ENCODE data around the gene GPRC5C. TPM values are rescaled to one million over a fixed set of nuclear protein-coding genes. Genes with fewer than 3 reads are reported as not detected.

The GPRC5C gene
- total RNA-seq, 4 donors from 2014 or later: 11.3 to 27.2 (median 14.3) TPM

- WGBS, 2 donors (ENCODE audit: low coverage in 1 of 2): 76 to 100% methylated on average over 1 to 5 of the region's 7 CpGs
- no peaks in the 10 kb centered on the region for H3K9me3 ChIP-seq
- no peak for ATAC-seq
- no peaks in the 10 kb centered on the region for H3K36me3 ChIP-seq
- H3K4me3 ChIP-seq: no peak overlapping the region
- no peaks in the 10 kb centered on the region for H3K27me3 ChIP-seq
- H3K27ac ChIP-seq: no peak overlapping the region
- H3K4me1 ChIP-seq: no peaks in the 10 kb centered on the region
- no peak for TF ChIP-seq POLR2A (IDR thresholded peaks at IDR 0.05)
- TF ChIP-seq CTCF (IDR thresholded peaks at IDR 0.05): no peak
- TF ChIP-seq POLR2AphosphoS5 (IDR thresholded peaks at IDR 0.05): no peak
- TF ChIP-seq EP300 (IDR thresholded peaks at IDR 0.05): no peak
These were observed 18.4 kb upstream of the GPRC5C start for GRCh38 chr17:74413491-74413890.

GRCh38 chr17:74414510-74414909 lies 17.4 kb upstream of the GPRC5C start:
- no peaks in the 10 kb centered on the region for H3K4me1 ChIP-seq
- no peaks in the 10 kb centered on the region for H3K9me3 ChIP-seq
- H3K4me3 ChIP-seq: no peak overlapping the region
- 92 to 100% methylated on average over 3 of the region's 3 CpGs for WGBS, 2 donors (ENCODE audit: low coverage in 1 of 2)
- no peaks in the 10 kb centered on the region for H3K36me3 ChIP-seq
- no peaks in the 10 kb centered on the region for H3K27me3 ChIP-seq
- ATAC-seq: no peak
- no peak for TF ChIP-seq EP300 (IDR thresholded peaks at IDR 0.05)
- no peak for TF ChIP-seq CTCF (IDR thresholded peaks at IDR 0.05)
- TF ChIP-seq POLR2A (IDR thresholded peaks at IDR 0.05): no peak
- TF ChIP-seq POLR2AphosphoS5 (IDR thresholded peaks at IDR 0.05): no peak
- H3K27ac ChIP-seq: no peak overlapping the region

- no peak for ATAC-seq
- WGBS, 2 donors (ENCODE audit: low coverage in 1 of 2): 82 to 87% methylated on average over 8 to 9 of the region's 13 CpGs
- TF ChIP-seq POLR2A (IDR thresholded peaks at IDR 0.05): no peak
- no peak for TF ChIP-seq CTCF (IDR thresholded peaks at IDR 0.05)
- TF ChIP-seq POLR2AphosphoS5 (IDR thresholded peaks at IDR 0.05): no peak
- no peak for TF ChIP-seq EP300 (IDR thresholded peaks at IDR 0.05)
- no peaks in the 10 kb centered on the region for H3K4me1 ChIP-seq
- H3K27ac ChIP-seq: no peak overlapping the region
- no peak overlapping the region for H3K4me3 ChIP-seq
- H3K27me3 ChIP-seq: no peaks in the 10 kb centered on the region
- H3K36me3 ChIP-seq: no peaks in the 10 kb centered on the region
- no peaks in the 10 kb centered on the region for H3K9me3 ChIP-seq
These were observed 16.1 kb upstream of the GPRC5C start for GRCh38 chr17:74415608-74416396.

GRCh38 chr17:74417178-74418045 lies 14.5 kb upstream of the GPRC5C start:
- ATAC-seq: no peak
- no peak overlapping the region for H3K27ac ChIP-seq

More at GRCh38 chr17:74417178-74418045, 14.5 kb upstream of the GPRC5C start:
- no peak for TF ChIP-seq POLR2AphosphoS5 (IDR thresholded peaks at IDR 0.05)
- TF ChIP-seq EP300 (IDR thresholded peaks at IDR 0.05): no peak
- TF ChIP-seq POLR2A (IDR thresholded peaks at IDR 0.05): no peak
- TF ChIP-seq CTCF (IDR thresholded peaks at IDR 0.05): no peak
- peaks cover 6% of the 10 kb centered on the region for H3K27me3 ChIP-seq
- no peaks in the 10 kb centered on the region for H3K9me3 ChIP-seq
- H3K36me3 ChIP-seq: no peaks in the 10 kb centered on the region
- no peak overlapping the region for H3K4me3 ChIP-seq
- no peaks in the 10 kb centered on the region for H3K4me1 ChIP-seq
- WGBS, 2 donors (ENCODE audit: low coverage in 1 of 2): 65 to 66% methylated on average over 6 to 11 of the region's 12 CpGs
